SK-N-SH (cell line): ENCODE measurements around the gene CLIC5.

Experiments
- CTCF ChIP-seq: fragments of 200-600 bp; sonication (generic); IDR thresholded peaks from 2 replicates; pipeline ENCODE4 v1.6.1; 2017; ENCODE audit warnings: antibody characterized with exemption, mild to moderate bottlenecking, moderate library complexity
- EZH2phosphoT487 ChIP-seq: fragments of 200-600 bp; sonication (generic); IDR thresholded peaks from 2 replicates; pipeline ENCODE4 v1.6.1; 2017; ENCODE audit warnings: low read depth, mixed run types, mild to moderate bottlenecking, antibody characterized with exemption, moderate library complexity, borderline replicate concordance
- FOXM1 ChIP-seq: IDR thresholded peaks from 2 replicates; pipeline ENCODE4 v1.4.0; 2012; ENCODE audit warnings: low read depth, mild to moderate bottlenecking
- GABPA ChIP-seq: IDR thresholded peaks from 2 replicates; pipeline ENCODE4 v1.4.0; 2012; ENCODE audit warnings: low read depth, mild to moderate bottlenecking
- MAX ChIP-seq: IDR thresholded peaks from 2 replicates; pipeline ENCODE4 v1.4.0; 2012; ENCODE audit warnings: low read depth
- NRF1 ChIP-seq: IDR thresholded peaks from 2 replicates; pipeline ENCODE4 v1.6.1; 2012; ENCODE audit warnings: low read depth, mild to moderate bottlenecking, low read length
- PBX3 ChIP-seq: IDR thresholded peaks from 2 replicates; pipeline ENCODE4; 2012
- POLR2AphosphoS5 ChIP-seq: IDR thresholded peaks from 2 replicates; pipeline ENCODE4 v1.6.1; 2012; ENCODE audit warnings: low read depth, low read length
- RAD21 ChIP-seq: IDR thresholded peaks from 2 replicates; pipeline ENCODE4 v1.6.1; 2012; ENCODE audit warnings: mild to moderate bottlenecking, low read length
- REST ChIP-seq: IDR thresholded peaks from 2 replicates; pipeline ENCODE4 v1.6.1; 2012; ENCODE audit warnings: mild to moderate bottlenecking, low read depth, low read length, moderate library complexity
- SMC3 ChIP-seq: IDR thresholded peaks from 2 replicates; pipeline ENCODE4 v1.6.1; 2012; ENCODE audit warnings: low read depth, low read length, improper control_type of control experiment
- TAF1 ChIP-seq: IDR thresholded peaks from 2 replicates; pipeline ENCODE4 v1.6.1; 2012; ENCODE audit warnings: low read depth, mild to moderate bottlenecking, low read length, moderate library complexity, borderline replicate concordance
- USF2 ChIP-seq: fragments of 150-350 bp; IDR thresholded peaks from 2 replicates; pipeline ENCODE4 v1.6.1; 2017; ENCODE audit warnings: antibody characterized with exemption, low read length, low read depth, borderline replicate concordance
- YY1 ChIP-seq: IDR thresholded peaks from 2 replicates; pipeline ENCODE4 v1.4.0; 2012; ENCODE audit warnings: low read depth, mild to moderate bottlenecking

- TF ChIP-seq YY1 (no peak), TAF1 (no peak), CTCF (no peak), PBX3 (no peak), POLR2AphosphoS5 (no peak), REST (no peak), MAX (no peak), RAD21 (no peak), NRF1 (no peak), GABPA (no peak), FOXM1 (no peak), SMC3 (no peak), USF2 (no peak), EZH2phosphoT487 (no peak)
These were observed 133.0 kb downstream of the CLIC5 start for GRCh38 chr6:45882671-45883070.
